ENCODE data around the gene TRIP12.
"Not testable (repeated sequence)": the region's sequence is repeated elsewhere in the genome, so short reads cannot be mapped to it uniquely, and the experiment has no call there.

TRIP12 gene

DNA sequence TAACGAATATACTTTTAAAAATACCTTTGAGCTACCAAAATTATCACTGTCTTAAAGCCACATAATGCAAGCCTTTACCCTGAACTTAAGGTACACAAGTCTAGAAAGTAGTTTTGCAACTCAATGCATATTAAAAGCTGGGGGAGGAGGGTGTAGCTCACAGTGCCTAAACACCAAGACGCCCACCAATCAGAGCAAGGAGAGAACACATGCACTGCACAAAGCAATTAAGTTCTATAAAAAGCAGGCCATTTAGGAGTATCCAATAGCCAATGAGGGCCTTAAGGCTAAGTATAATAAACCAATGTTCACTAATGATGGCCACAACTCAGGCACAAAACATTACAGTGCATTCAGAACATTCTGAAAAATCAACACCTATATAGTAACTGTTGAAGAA is 16.2 kb downstream of the TRIP12 start:
- H3K27me3 Mint-ChIP-seq (ENCODE audit: low read depth): no peaks in the 10 kb centered on the region
- no peak overlapping the region for H3K4me3 Mint-ChIP-seq
- peaks cover 26% of the 10 kb centered on the region for H3K36me3 Mint-ChIP-seq (ENCODE audit: low read depth)
- no peak overlapping the region for H3K27ac Mint-ChIP-seq
- no peaks in the 10 kb centered on the region for H3K9me3 Mint-ChIP-seq
- H3K4me1 Mint-ChIP-seq (ENCODE audit: low read depth): peaks cover 18% of the 10 kb centered on the region
- no peak for DNase-seq (ENCODE audit: low spot score)

DNA sequence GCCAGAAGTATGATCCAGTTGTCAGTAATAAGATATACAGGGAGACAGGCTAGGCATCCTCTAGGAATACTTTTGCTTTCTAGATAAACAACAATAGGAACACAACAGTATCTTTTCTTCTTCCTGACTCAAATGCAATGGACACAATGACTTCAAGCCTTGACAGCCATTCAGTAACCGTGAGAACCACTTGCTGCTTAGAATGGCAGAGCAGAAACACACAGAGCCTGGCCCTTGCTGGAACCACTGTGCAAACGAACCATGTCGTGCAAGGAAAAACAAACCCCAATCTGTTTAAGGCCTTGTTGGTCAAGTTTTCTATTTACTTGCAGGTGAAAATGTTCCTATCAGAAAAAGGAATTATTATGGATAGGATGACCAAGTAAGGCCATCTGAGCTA is 18.8 kb downstream of the TRIP12 start:
- peaks cover 16% of the 10 kb centered on the region for H3K4me1 Mint-ChIP-seq (ENCODE audit: low read depth)
- no peak overlapping the region for H3K4me3 Mint-ChIP-seq
- H3K36me3 Mint-ChIP-seq (ENCODE audit: low read depth): peaks cover 26% of the 10 kb centered on the region
- no peak for DNase-seq (ENCODE audit: low spot score)
- H3K27me3 Mint-ChIP-seq (ENCODE audit: low read depth): no peaks in the 10 kb centered on the region
- H3K9me3 Mint-ChIP-seq: no peaks in the 10 kb centered on the region
- H3K27ac Mint-ChIP-seq: no peak overlapping the region

DNA sequence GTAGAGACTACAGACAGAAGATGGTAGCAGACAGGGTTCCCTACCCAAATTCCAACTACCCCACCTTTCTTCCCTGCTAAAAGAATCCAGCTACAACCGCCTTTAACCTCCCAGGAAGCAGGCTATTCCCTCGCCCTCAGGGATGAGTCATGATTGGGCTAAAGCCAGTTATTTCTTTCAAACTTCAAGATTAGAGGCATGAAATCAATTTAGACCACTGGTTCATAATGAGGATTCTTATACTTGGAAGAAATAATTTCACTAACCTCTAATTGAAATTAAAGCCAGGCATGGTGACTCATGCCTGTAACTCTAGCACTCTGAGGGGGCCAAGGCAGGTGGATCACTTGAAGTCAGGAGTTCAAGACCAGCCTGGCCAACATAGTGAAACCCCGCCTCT is 20.0 kb downstream of the TRIP12 start:
- DNase-seq (ENCODE audit: low spot score): no peak
- Mint-ChIP-seq H3K27ac (no peak overlapping the region), H3K27me3 (ENCODE audit: low read depth) (no peaks in the 10 kb centered on the region), H3K36me3 (ENCODE audit: low read depth) (peaks cover 22% of the 10 kb centered on the region), H3K4me1 (ENCODE audit: low read depth) (peaks cover 22% of the 10 kb centered on the region), H3K4me3 (no peak overlapping the region), H3K9me3 (no peaks in the 10 kb centered on the region)

DNA sequence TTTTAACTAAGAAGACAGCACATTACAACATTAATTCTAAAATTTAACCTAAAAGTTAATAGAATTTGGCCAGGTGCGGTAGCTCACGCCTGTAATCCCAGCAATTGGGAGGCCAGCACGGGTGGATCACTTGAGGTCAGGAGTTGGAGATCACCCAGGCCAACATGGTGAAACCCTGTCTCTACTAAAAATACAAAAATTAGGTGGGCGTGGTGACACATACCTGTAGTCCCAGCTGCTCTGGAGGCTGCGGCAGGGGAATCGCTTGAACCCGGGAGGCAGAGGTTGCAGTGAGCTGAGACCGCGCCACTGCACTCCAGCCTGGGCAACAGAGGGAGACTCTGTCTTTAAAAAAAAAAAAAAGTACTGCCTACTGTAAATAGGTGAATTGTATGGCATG is 21.3 kb downstream of the TRIP12 start:
- peaks cover 23% of the 10 kb centered on the region for H3K4me1 Mint-ChIP-seq (ENCODE audit: low read depth)
- H3K4me3 Mint-ChIP-seq; H3K9me3 Mint-ChIP-seq; H3K27ac Mint-ChIP-seq; DNase-seq (ENCODE audit: low spot score); H3K27me3 Mint-ChIP-seq (ENCODE audit: low read depth): not testable (repeated sequence)
- peaks cover 22% of the 10 kb centered on the region for H3K36me3 Mint-ChIP-seq (ENCODE audit: low read depth)

DNA sequence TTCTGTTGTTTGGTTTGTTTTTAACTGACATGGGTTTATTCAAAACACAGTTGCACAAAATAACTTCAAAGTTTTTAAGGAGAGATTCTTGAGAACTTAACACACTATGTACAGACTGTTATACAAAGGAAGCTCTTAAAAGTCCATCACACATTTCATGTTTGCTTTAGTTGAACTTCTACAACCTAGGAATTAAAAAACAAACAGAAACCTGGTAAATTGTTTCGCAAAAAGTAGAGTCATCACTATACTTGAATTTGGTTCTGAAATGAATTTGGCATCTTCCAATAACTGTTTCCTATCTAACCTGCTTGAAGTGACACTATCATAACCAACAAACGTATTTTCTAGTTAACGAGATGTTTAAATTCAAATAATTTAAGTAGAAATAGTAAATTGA is 21.8 kb downstream of the TRIP12 start:
- Mint-ChIP-seq H3K4me1 (ENCODE audit: low read depth) (peaks cover 24% of the 10 kb centered on the region), H3K27ac (no peak overlapping the region), H3K27me3 (ENCODE audit: low read depth) (no peaks in the 10 kb centered on the region), H3K36me3 (ENCODE audit: low read depth) (peaks cover 19% of the 10 kb centered on the region), H3K9me3 (no peaks in the 10 kb centered on the region), H3K4me3 (no peak overlapping the region)
- DNase-seq (ENCODE audit: low spot score): no peak

DNA sequence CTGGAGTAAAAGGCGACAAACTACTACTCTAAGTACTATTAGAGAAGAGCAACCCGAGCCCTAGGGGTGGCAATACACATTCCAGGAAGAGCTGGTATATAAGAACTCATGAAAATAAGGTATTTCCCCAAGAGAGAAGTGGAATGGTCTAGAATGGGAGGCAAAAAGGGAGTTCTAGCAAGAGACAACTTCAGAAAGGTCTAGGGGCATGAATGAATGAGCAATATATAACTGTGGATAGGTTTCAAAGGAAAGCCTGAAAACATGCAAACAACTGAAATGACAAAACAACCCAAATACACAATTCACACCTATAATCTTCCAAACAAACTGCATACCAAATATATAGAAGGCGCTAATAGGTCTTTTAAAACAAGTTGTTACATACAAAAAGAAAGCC is 22.2 kb downstream of the TRIP12 start:
- Mint-ChIP-seq H3K27ac (no peak overlapping the region), H3K36me3 (ENCODE audit: low read depth) (peaks cover 19% of the 10 kb centered on the region), H3K4me3 (no peak overlapping the region), H3K27me3 (ENCODE audit: low read depth) (no peaks in the 10 kb centered on the region), H3K4me1 (ENCODE audit: low read depth) (peaks cover 24% of the 10 kb centered on the region), H3K9me3 (no peaks in the 10 kb centered on the region)
- DNase-seq (ENCODE audit: low spot score): no peak

DNA sequence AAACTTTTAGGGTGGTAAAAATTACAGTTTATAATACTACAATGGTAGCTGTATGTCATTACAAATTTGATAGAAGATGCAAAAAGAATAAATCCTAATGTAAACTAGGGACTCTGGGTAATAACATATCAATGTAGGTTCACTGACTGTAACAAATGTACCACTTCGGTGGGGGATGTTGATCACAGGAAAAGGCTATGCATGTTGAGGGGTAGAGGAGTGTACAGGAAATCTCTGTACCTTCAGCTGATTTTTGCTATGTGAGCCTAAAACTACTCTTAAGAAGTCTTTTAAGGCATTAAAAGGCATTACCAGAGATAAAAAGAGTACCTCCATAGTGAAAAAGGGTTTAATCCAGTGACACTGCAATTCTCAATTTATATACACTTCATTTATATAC is 25.0 kb downstream of the TRIP12 start:
- H3K36me3 Mint-ChIP-seq (ENCODE audit: low read depth): peaks cover 10% of the 10 kb centered on the region
- no peaks in the 10 kb centered on the region for H3K9me3 Mint-ChIP-seq
- H3K27ac Mint-ChIP-seq: no peak overlapping the region
- no peak overlapping the region for H3K4me3 Mint-ChIP-seq
- H3K4me1 Mint-ChIP-seq (ENCODE audit: low read depth): peaks cover 27% of the 10 kb centered on the region
- no peaks in the 10 kb centered on the region for H3K27me3 Mint-ChIP-seq (ENCODE audit: low read depth)
- no peak for DNase-seq (ENCODE audit: low spot score)

DNA sequence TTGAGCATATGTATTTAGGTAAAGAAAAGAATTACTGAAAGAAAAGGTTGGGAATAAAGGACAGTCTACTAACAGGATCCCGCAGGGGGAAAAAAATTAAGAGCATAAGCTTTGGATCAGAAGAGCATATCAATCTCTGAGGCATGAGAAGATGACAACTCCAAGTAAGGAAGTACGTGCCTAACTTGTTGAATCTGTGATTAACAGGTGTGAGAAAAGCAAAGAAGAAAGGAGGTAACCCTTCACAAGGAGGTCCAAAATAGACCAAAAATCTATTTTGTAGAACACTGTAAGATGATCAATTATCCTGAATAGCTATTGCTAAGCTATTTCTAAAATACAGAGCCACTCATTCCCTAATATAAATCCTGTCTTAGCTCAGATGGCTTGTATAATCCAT is 32.8 kb downstream of the TRIP12 start:
- H3K27ac Mint-ChIP-seq: no peak overlapping the region

DNA sequence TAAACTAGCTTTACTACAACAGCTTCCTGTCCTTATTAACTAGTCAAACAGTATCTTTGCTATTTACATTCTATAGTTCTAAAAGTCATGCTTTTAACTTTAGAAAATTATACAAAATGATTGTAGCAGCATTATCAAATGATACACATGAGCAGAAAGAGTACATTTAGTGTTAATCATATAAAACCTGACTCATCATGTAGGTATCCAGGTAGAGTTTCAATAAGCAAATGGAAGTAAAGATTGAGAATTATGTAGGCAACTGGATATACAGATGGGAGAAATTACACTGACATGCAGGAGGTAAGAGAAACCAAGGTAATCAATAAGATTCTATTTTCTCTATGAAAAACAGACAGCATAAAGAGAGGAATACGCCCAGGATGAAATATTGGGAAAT is 33.8 kb downstream of the TRIP12 start:
- H3K4me1 Mint-ChIP-seq (ENCODE audit: low read depth): peaks cover 16% of the 10 kb centered on the region
- DNase-seq (ENCODE audit: low spot score): no peak
- no peak overlapping the region for H3K4me3 Mint-ChIP-seq
- H3K27ac Mint-ChIP-seq: no peak overlapping the region
- H3K9me3 Mint-ChIP-seq: no peaks in the 10 kb centered on the region
- peaks cover 4% of the 10 kb centered on the region for H3K36me3 Mint-ChIP-seq (ENCODE audit: low read depth)
- H3K27me3 Mint-ChIP-seq (ENCODE audit: low read depth): no peaks in the 10 kb centered on the region

More for the DNA sequence above, 32.8 kb downstream of the TRIP12 start:
- Mint-ChIP-seq H3K27me3 (ENCODE audit: low read depth) (no peaks in the 10 kb centered on the region), H3K4me3 (no peak overlapping the region), H3K36me3 (ENCODE audit: low read depth) (peaks cover 7% of the 10 kb centered on the region), H3K9me3 (no peaks in the 10 kb centered on the region), H3K4me1 (ENCODE audit: low read depth) (peaks cover 22% of the 10 kb centered on the region)
- DNase-seq (ENCODE audit: low spot score): no peak

DNA sequence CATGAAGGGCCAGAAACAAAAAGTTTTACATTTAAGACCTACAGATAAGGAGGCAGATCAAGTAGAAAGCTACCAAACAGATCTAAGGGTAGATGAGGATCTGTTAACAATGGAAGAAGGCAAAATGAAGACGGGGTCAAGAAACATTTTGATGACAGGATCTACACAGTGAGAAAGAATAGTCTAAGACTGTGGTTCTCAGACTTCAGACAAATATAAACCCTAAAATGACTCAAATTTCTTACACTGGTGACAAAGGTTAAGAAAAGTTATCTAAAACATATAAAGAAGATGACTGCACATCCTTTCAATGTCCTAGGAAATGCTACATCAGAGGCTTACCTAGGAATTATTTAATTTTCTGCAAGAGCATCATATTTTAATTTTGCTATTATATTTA is 34.4 kb downstream of the TRIP12 start:
- Mint-ChIP-seq H3K27ac (no peak overlapping the region), H3K9me3 (no peaks in the 10 kb centered on the region), H3K27me3 (ENCODE audit: low read depth) (no peaks in the 10 kb centered on the region), H3K4me3 (no peak overlapping the region), H3K4me1 (ENCODE audit: low read depth) (peaks cover 15% of the 10 kb centered on the region), H3K36me3 (ENCODE audit: low read depth) (peaks cover 4% of the 10 kb centered on the region)
- no peak for DNase-seq (ENCODE audit: low spot score)

DNA sequence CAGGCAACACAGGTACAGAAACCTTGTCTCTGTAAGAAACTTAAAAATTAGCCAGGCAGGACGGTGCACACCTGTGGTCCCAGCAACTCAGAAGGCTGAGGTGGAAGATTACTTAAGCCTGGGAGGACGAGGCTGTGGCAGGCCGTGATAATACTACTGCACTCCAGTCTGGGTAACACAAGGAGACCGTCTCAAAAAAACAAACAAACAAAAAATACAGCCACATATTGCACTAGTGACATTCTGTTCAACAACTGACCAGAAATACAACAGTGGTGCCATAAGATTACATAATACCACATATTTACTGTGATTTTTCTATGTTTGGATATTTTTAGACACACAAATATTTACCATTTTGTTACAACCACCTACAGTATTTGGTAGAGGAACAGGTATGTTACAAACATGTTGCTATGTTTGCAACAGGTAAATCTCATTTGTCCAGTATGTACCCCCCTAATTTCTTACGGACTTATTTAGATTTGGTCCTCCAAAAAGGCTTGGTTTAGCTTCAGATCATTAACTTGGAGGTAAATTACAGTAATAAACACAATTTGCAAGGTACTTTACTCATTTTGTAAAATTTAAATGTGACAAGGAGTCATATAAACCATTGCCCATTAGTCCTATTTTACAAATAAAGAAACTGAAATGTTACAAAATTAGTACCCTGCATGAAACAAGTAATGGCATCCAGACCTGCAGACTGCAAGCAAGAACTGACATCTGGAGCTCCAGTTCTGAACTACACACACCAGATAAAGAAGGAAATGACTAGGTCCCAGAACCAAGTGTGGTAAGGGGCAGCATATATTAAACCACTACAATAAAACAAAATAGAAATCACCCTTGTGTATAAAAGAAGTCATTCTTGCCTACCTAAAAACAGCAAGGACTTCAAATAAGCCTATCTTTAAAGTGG is 36.8 kb downstream of the TRIP12 start:
- H3K4me3 Mint-ChIP-seq: no peak overlapping the region
- no peaks in the 10 kb centered on the region for H3K27me3 Mint-ChIP-seq (ENCODE audit: low read depth)
- H3K4me1 Mint-ChIP-seq (ENCODE audit: low read depth): peaks cover 14% of the 10 kb centered on the region
- H3K27ac Mint-ChIP-seq: no peak overlapping the region
- no peak for DNase-seq (ENCODE audit: low spot score)
- peaks cover 4% of the 10 kb centered on the region for H3K36me3 Mint-ChIP-seq (ENCODE audit: low read depth)
- no peaks in the 10 kb centered on the region for H3K9me3 Mint-ChIP-seq

DNA sequence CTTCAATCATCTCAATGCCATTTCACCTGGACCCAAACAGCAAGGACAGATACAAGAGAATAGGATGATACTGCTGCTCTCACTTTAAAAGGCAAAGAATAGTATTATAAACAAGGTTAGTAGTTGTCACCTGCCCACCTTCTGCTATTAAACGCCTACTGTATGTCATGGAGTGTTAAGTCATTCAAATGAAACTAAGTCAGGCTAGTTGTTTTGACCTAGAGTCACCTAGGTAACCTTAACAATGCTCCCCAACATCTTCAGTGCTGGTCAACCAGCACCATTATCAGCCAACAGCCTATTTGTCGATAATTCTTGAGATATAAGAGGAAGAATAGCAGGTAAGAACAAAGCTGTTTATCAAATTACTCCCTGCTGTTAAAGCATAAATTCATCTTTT is 39.2 kb downstream of the TRIP12 start:
- H3K27ac Mint-ChIP-seq: no peak overlapping the region
- no peak for DNase-seq (ENCODE audit: low spot score)
- H3K27me3 Mint-ChIP-seq (ENCODE audit: low read depth): no peaks in the 10 kb centered on the region
- H3K4me3 Mint-ChIP-seq: no peak overlapping the region
- peaks cover 14% of the 10 kb centered on the region for H3K36me3 Mint-ChIP-seq (ENCODE audit: low read depth)
- H3K9me3 Mint-ChIP-seq: no peaks in the 10 kb centered on the region
- peaks cover 10% of the 10 kb centered on the region for H3K4me1 Mint-ChIP-seq (ENCODE audit: low read depth)

DNA sequence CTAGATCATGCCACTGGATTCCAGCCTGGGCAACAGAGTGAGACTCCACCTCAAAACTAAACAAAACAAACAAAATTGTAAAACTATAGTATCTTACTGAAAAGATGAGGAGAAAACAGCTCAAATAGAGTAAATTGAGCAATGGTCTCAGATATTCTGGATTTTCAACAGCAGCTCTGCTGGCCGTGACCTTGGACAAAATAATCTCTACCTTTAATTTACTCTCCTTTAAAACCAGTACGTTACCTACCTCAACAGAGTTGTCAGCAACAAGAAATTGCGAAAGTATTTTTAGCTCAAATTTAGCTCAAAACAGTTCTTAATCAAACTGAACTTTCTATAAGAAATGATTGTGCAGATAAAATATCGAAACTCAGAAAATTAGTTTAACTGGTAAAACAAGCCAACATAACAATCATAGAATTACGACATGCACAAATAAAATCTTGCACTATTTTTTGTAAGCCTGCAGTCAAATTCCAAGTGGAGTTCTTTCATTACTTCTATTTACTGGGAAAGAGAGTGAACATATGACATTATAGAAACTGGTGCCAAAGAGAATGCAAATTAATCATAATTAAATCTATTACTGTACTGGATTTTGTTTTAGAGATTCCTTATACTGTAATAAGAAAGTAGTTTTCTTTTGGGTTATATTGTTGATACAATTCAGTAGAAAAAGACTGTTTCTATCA is 40.8 kb downstream of the TRIP12 start:
- Mint-ChIP-seq H3K9me3 (no peaks in the 10 kb centered on the region), H3K4me3 (no peak overlapping the region), H3K36me3 (ENCODE audit: low read depth) (peaks cover 17% of the 10 kb centered on the region), H3K27ac (no peak overlapping the region), H3K4me1 (ENCODE audit: low read depth) (peaks cover 7% of the 10 kb centered on the region), H3K27me3 (ENCODE audit: low read depth) (no peaks in the 10 kb centered on the region)
- no peak for DNase-seq (ENCODE audit: low spot score)

DNA sequence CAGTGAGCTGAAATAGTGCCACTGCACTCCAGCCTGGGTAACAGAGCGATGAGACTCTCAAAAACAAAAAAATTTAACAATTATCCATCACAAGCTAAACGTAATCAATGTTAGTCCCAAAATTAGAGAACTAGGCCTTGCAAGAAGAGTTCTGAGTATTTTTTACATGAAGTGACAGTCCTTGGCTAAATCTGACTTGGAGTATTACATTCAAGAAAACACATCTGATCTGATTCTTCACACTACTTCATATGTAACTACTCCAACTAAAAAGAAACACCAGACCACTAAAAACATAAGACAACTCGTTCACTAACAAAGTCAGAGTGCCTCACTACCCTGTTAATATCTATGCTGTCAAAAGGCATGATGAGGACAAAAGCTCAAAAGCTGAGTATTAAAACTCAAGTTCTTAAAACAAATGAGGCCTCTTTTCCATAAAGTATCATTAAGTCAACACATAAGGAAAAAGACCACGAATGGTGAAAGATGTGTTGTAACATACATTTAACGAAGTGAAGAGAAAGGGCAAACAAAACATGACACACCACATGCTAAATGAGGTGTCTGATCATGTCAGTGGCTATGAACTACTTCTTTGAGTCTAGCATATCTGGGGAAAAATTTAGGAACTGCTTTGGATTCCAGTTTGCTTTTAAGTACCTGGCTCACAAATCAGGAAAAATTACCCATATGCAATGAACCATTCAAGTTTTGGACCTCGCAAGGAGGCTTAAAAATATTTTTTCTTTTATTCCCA is 42.4 kb downstream of the TRIP12 start:
- Mint-ChIP-seq H3K27me3 (ENCODE audit: low read depth) (no peaks in the 10 kb centered on the region), H3K4me1 (ENCODE audit: low read depth) (peaks cover 7% of the 10 kb centered on the region), H3K27ac (no peak overlapping the region), H3K9me3 (no peaks in the 10 kb centered on the region), H3K36me3 (ENCODE audit: low read depth) (peaks cover 18% of the 10 kb centered on the region), H3K4me3 (no peak overlapping the region)
- DNase-seq (ENCODE audit: low spot score): no peak

All from T-helper 2 cell treated with Interferon-gamma antibody and Interleukin-4, amounts not matched to agents 5 μg/mL and 100 μg/mL, for 36 hours (primary cell).